HG03457 (cell line): ENCODE results near the gene SPATA6.

Experiments
- ATAC-seq: cut with Tn5 transposase; IDR thresholded peaks from one replicate; pipeline ENCODE4 v1.9.1; 2021; ENCODE audit warnings: moderate number of reproducible peaks; ENCODE audit not compliant: unreplicated experiment

Gene SPATA6

GRCh38 chr1:48258106-48258505 lies 213.9 kb downstream of the SPATA6 start:
- no peak for ATAC-seq

- ATAC-seq, result no peak
These were observed 217.8 kb downstream of the SPATA6 start for GRCh38 chr1:48254254-48254653.

GRCh38 chr1:48251821-48252220 lies 220.2 kb downstream of the SPATA6 start:
- no peak for ATAC-seq

GRCh38 chr1:48251323-48251722 lies 220.7 kb downstream of the SPATA6 start:
- ATAC-seq, result no peak

- ATAC-seq, result no peak
These were observed 221.4 kb downstream of the SPATA6 start for GRCh38 chr1:48250572-48250971.

GRCh38 chr1:48249868-48250267 lies 222.1 kb downstream of the SPATA6 start:
- ATAC-seq, result no peak

GRCh38 chr1:48248356-48248755 lies 223.6 kb downstream of the SPATA6 start:
- no peak for ATAC-seq

- no peak for ATAC-seq
These were observed 225.3 kb downstream of the SPATA6 start for GRCh38 chr1:48246727-48247126.
